Measurements from ENCODE around the gene PTPN14. TPM values are rescaled to one million over a fixed set of nuclear protein-coding genes. Genes with fewer than 3 reads are reported as not detected.

Gene PTPN14
- total and polyA plus RNA-seq, 2 experiments from 2014 or later: 18.7 to 70.2 TPM

DNA sequence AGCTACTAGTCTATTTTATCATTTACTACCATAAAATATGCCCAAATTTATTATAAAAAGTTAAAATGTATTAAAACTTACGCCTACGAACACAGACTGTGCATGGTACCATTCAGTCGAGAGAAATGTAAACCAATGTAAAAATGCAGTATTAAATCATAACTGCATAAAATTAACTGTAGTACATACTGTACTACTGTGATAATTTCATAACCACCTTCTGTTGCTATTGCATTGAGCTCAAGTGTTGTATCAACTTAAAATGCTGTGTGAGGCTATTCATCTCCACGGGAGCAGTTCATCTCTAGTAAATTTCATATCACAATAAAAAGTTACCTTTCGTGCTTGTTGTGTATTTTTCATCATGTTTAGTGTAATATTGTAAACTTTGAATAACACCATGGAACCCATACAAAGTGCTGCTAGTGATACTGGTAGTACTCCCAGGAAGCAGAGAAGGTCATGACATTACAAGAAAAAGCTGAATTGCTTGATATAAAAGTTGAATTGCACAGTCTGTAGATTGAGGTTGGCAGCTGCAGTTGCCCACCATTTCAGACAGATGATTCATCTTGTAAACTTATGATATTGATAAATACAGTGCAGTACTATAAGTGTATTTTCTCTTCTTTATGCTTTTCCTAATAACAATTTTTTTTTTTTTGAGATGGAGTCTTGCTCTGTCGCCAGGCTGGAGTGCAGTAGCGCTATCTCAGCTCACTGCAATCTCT is 32.6 kb upstream of the PTPN14 start:
- no peak overlapping the region for H3K4me3 ChIP-seq
- no peaks in the 10 kb centered on the region for H3K9me2 ChIP-seq (ENCODE audit: insufficient read depth)
- no peak for DNase-seq (ENCODE audit: low spot score)
- H3K4me2 ChIP-seq: no peak overlapping the region
- no peaks in the 10 kb centered on the region for H3K79me2 ChIP-seq (replicated peaks; ENCODE audit: insufficient read depth)
- no peak overlapping the region for H2AFZ ChIP-seq
- H3K9me3 Mint-ChIP-seq: no peaks in the 10 kb centered on the region
- TF ChIP-seq ZNF331 (CRISPR knock-in tag; IDR thresholded peaks at IDR 0.05; ENCODE audit: low read depth) (no peak), NANOG (IDR thresholded peaks at IDR 0.05; ENCODE audit: borderline replicate concordance) (no peak), ZNF114 (CRISPR knock-in tag; IDR thresholded peaks at IDR 0.05) (no peak), EZH2phosphoT487 (IDR thresholded peaks at IDR 0.05; ENCODE audit: unreplicated experiment) (no peak), CREB1 (CRISPR knock-in tag; IDR thresholded peaks at IDR 0.05; ENCODE audit: low read depth) (no peak)
- TF ChIP-seq, protein P1, sequence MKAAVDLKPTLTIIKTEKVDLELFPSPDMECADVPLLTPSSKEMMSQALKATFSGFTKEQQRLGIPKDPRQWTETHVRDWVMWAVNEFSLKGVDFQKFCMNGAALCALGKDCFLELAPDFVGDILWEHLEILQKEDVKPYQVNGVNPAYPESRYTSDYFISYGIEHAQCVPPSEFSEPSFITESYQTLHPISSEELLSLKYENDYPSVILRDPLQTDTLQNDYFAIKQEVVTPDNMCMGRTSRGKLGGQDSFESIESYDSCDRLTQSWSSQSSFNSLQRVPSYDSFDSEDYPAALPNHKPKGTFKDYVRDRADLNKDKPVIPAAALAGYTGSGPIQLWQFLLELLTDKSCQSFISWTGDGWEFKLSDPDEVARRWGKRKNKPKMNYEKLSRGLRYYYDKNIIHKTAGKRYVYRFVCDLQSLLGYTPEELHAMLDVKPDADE (IDR thresholded peaks at IDR 0.05): no peak
- TF ChIP-seq, protein P2, sequence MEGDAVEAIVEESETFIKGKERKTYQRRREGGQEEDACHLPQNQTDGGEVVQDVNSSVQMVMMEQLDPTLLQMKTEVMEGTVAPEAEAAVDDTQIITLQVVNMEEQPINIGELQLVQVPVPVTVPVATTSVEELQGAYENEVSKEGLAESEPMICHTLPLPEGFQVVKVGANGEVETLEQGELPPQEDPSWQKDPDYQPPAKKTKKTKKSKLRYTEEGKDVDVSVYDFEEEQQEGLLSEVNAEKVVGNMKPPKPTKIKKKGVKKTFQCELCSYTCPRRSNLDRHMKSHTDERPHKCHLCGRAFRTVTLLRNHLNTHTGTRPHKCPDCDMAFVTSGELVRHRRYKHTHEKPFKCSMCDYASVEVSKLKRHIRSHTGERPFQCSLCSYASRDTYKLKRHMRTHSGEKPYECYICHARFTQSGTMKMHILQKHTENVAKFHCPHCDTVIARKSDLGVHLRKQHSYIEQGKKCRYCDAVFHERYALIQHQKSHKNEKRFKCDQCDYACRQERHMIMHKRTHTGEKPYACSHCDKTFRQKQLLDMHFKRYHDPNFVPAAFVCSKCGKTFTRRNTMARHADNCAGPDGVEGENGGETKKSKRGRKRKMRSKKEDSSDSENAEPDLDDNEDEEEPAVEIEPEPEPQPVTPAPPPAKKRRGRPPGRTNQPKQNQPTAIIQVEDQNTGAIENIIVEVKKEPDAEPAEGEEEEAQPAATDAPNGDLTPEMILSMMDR (conservative IDR thresholded peaks at IDR 0.05; ENCODE audit: low read depth in 2 of 2): no peak
- no peak overlapping the region for H3K27ac ChIP-seq (ENCODE audit: low read depth)
- H3K4me1 ChIP-seq (ENCODE audit: insufficient read depth): peaks cover 11% of the 10 kb centered on the region
- H3K4me1 Mint-ChIP-seq: peaks cover 16% of the 10 kb centered on the region
- H3K36me3 ChIP-seq (ENCODE audit: insufficient read depth): no peaks in the 10 kb centered on the region
- H3K27ac Mint-ChIP-seq: no peak overlapping the region
- no peak overlapping the region for H3K4me3 Mint-ChIP-seq
- H3K36me3 Mint-ChIP-seq (ENCODE audit: low read depth): no peaks in the 10 kb centered on the region
- no peaks in the 10 kb centered on the region for H3K27me3 Mint-ChIP-seq (ENCODE audit: insufficient read depth, low read depth, poor library complexity)
- no peaks in the 10 kb centered on the region for H4K20me1 ChIP-seq (replicated peaks; ENCODE audit: insufficient read depth)
- no peaks in the 10 kb centered on the region for H3K27me3 ChIP-seq (ENCODE audit: insufficient read depth)
- no peaks in the 10 kb centered on the region for H3F3A ChIP-seq (replicated peaks; ENCODE audit: low read depth)
- ATAC-seq: no peak

DNA sequence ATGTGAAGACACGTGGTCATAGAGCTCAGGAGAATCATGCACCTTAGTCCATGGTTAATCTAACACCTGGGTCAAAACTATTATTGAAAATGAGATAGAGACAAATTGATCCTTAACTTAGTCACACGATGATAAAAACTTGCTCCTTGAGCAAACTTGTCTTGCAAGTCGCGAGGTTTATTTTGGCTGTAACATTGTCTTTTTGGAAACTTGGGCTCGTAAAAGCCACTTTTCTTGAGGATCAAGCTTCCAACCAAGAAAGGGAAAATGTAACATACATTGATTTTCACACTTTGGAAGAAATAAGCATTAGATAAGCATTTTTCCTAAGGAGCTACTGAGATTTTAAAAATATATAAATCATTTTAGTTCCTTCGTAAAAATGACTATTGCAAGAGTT is 31.7 kb upstream of the PTPN14 start:
- H3K79me2 ChIP-seq (replicated peaks; ENCODE audit: insufficient read depth): no peaks in the 10 kb centered on the region
- H3K9me2 ChIP-seq (ENCODE audit: insufficient read depth): no peaks in the 10 kb centered on the region
- Mint-ChIP-seq H3K27me3 (ENCODE audit: insufficient read depth, low read depth, poor library complexity) (peaks cover 4% of the 10 kb centered on the region), H3K36me3 (ENCODE audit: low read depth) (peaks cover 1% of the 10 kb centered on the region; the same call in 1 of the 3 replicates), H3K4me1 (peaks cover 16% of the 10 kb centered on the region), H3K4me3 (no peak overlapping the region), H3K9me3 (peaks cover under 1% of the 10 kb centered on the region; the same call in 1 of the 3 replicates), H3K27ac (no peak overlapping the region)
- H3K4me1 ChIP-seq (ENCODE audit: insufficient read depth): peaks cover 11% of the 10 kb centered on the region
- H3F3A ChIP-seq (replicated peaks; ENCODE audit: low read depth): no peaks in the 10 kb centered on the region
- H4K20me1 ChIP-seq (replicated peaks; ENCODE audit: insufficient read depth): no peaks in the 10 kb centered on the region
- no peak overlapping the region for H3K4me2 ChIP-seq
- H3K4me3 ChIP-seq: no peak overlapping the region
- no peak for TF ChIP-seq EZH2phosphoT487 (IDR thresholded peaks at IDR 0.05; ENCODE audit: unreplicated experiment)
- ATAC-seq (no peak), DNase-seq (ENCODE audit: low spot score) (no peak)
- no peaks in the 10 kb centered on the region for H3K27me3 ChIP-seq (ENCODE audit: insufficient read depth)
- no peaks in the 10 kb centered on the region for H3K36me3 ChIP-seq (ENCODE audit: insufficient read depth)
- no peak overlapping the region for H2AFZ ChIP-seq
- no peak overlapping the region for H3K27ac ChIP-seq (ENCODE audit: low read depth)

Data from GM23338 (cell line).